Measurements from ENCODE around the gene DTHD1. TPM values are rescaled to one million over a fixed set of nuclear protein-coding genes. Genes with fewer than 3 reads are reported as not detected.

Gene DTHD1
- total RNA-seq, 1 donor from 2014 or later = not detected

GRCh38 chr4:36360755-36361154, 79.3 kb downstream of the DTHD1 start:
- no peak overlapping the region for H3K4me3 ChIP-seq
- H3K36me3 ChIP-seq = no peaks in the 10 kb centered on the region
- H3K27ac ChIP-seq (replicated peaks) = no peak overlapping the region
- no peak for TF ChIP-seq CTCF (IDR thresholded peaks at IDR 0.05; ENCODE audit: borderline replicate concordance)
- H3K27me3 ChIP-seq (ENCODE audit: low read depth) = no peaks in the 10 kb centered on the region
- H3K9me3 ChIP-seq (replicated peaks) = no peaks in the 10 kb centered on the region
- no peak for DNase-seq
- intact Hi-C loops (cut with micrococcal nuclease) = no loop called here
- H3K4me1 ChIP-seq = no peaks in the 10 kb centered on the region

- no peak for DNase-seq
- no peaks in the 10 kb centered on the region for H3K27me3 ChIP-seq (ENCODE audit: low read depth)
- no peaks in the 10 kb centered on the region for H3K4me1 ChIP-seq
- no peaks in the 10 kb centered on the region for H3K36me3 ChIP-seq
- no peak for TF ChIP-seq CTCF (IDR thresholded peaks at IDR 0.05; ENCODE audit: borderline replicate concordance)
- no peak overlapping the region for H3K27ac ChIP-seq (replicated peaks)
- no peak overlapping the region for H3K4me3 ChIP-seq
- intact Hi-C loops (cut with micrococcal nuclease) = no loop called here
- no peaks in the 10 kb centered on the region for H3K9me3 ChIP-seq (replicated peaks)
Measured at GRCh38 chr4:36363024-36363423, 81.6 kb downstream of the DTHD1 start.

GRCh38 chr4:36374836-36375511, 93.6 kb downstream of the DTHD1 start:
- H3K4me1 ChIP-seq = no peaks in the 10 kb centered on the region
- no peak overlapping the region for H3K27ac ChIP-seq (replicated peaks)
- no peaks in the 10 kb centered on the region for H3K27me3 ChIP-seq (ENCODE audit: low read depth)
- no peak for TF ChIP-seq CTCF (IDR thresholded peaks at IDR 0.05; ENCODE audit: borderline replicate concordance)
- no peak overlapping the region for H3K4me3 ChIP-seq
- intact Hi-C loops (cut with micrococcal nuclease) = no loop called here
- H3K36me3 ChIP-seq = no peaks in the 10 kb centered on the region
- peaks cover 50% of the 10 kb centered on the region for H3K9me3 ChIP-seq (replicated peaks)
- DNase-seq = no peak

- no peak for TF ChIP-seq CTCF (IDR thresholded peaks at IDR 0.05; ENCODE audit: borderline replicate concordance)
- no peak for DNase-seq
- Histone ChIP-seq H3K27me3 (ENCODE audit: low read depth) (peaks cover 13% of the 10 kb centered on the region), H3K27ac (replicated peaks) (no peak overlapping the region), H3K4me1 (no peaks in the 10 kb centered on the region), H3K9me3 (replicated peaks) (peaks cover 1% of the 10 kb centered on the region), H3K4me3 (no peak overlapping the region), H3K36me3 (no peaks in the 10 kb centered on the region)
- intact Hi-C loops (cut with micrococcal nuclease) = no loop called here
Measured at GRCh38 chr4:36385951-36386571, 104.6 kb downstream of the DTHD1 start.

- Histone ChIP-seq H3K9me3 (replicated peaks) (no peaks in the 10 kb centered on the region), H3K27me3 (ENCODE audit: low read depth) (peaks cover 13% of the 10 kb centered on the region), H3K4me3 (no peak overlapping the region), H3K4me1 (no peaks in the 10 kb centered on the region), H3K27ac (replicated peaks) (no peak overlapping the region), H3K36me3 (no peaks in the 10 kb centered on the region)
- TF ChIP-seq CTCF (IDR thresholded peaks at IDR 0.05; ENCODE audit: borderline replicate concordance) = no peak
- DNase-seq = no peak
- intact Hi-C loops (cut with micrococcal nuclease) = no loop called here
Measured at GRCh38 chr4:36386691-36387090, 105.3 kb downstream of the DTHD1 start.
